IPS-NIHi7 (cell line): ENCODE measurements around the gene LRRK2.

Source experiments
- DNase-seq: peaks from one replicate; pipeline ENCODE4 v3.0.0; 2012; ENCODE audit warnings: mixed read lengths; ENCODE audit errors: extremely low spot score

Gene LRRK2

DNA sequence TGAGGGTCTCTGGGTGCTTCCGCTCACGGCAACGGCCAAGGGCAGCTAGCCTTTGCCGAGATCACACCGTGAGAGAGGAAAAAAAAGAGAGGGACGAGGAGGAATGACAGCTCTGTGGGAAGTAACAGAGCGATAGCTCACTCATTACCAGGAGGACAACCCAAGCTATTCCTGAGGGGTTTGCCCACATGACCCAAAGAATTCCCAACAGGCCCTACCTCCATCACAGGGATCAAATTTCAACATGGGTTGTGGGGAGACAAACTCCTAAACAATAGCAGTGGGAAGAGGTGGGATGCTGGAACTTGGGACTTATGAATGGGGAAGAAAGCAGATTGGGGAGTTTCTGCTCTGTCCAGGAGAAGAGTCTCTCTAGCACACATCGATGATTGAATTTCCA, 180.6 kb downstream of the LRRK2 start:
- DNase-seq, result peak; percentile 15
